GM12873 (cell line): ENCODE data around the gene SIGMAR1.

ENCODE experiments used
- TF ChIP-seq, protein P1 (sequence below): IDR thresholded peaks from 2 replicates; pipeline ENCODE4 v1.5.1; 2012; ENCODE audit warnings: low read depth, mild to moderate bottlenecking, moderate library complexity, low read length, control low read depth; ENCODE audit not compliant: insufficient read depth; ENCODE audit errors: missing control alignments

The SIGMAR1 gene

GRCh38 chr9:34675048-34675714, 37.6 kb upstream of the SIGMAR1 start:
- TF ChIP-seq, protein P1, sequence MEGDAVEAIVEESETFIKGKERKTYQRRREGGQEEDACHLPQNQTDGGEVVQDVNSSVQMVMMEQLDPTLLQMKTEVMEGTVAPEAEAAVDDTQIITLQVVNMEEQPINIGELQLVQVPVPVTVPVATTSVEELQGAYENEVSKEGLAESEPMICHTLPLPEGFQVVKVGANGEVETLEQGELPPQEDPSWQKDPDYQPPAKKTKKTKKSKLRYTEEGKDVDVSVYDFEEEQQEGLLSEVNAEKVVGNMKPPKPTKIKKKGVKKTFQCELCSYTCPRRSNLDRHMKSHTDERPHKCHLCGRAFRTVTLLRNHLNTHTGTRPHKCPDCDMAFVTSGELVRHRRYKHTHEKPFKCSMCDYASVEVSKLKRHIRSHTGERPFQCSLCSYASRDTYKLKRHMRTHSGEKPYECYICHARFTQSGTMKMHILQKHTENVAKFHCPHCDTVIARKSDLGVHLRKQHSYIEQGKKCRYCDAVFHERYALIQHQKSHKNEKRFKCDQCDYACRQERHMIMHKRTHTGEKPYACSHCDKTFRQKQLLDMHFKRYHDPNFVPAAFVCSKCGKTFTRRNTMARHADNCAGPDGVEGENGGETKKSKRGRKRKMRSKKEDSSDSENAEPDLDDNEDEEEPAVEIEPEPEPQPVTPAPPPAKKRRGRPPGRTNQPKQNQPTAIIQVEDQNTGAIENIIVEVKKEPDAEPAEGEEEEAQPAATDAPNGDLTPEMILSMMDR, result peak; percentile 81

GRCh38 chr9:34674440-34674839, 36.9 kb upstream of the SIGMAR1 start:
- TF ChIP-seq, protein P1, result no peak

DNA sequence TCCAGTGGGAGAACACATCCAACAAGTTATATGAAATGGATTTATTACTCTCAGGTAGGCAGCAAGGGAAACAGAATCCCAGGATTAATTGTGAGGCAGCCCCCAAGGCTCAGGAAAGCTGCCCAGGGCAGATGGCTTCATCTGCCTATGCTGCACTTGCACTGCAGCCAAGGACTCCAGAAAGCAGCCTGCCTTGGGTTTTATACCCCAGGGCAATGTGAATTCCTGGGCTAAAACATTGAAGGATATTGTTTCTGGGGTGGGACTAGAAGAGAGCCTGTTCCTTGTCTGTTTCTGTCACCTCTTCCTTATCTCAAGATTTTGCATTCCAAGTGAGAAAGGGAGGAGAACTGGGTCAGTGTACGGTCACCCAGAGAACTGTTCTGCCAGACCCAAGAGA, 33.7 kb upstream of the SIGMAR1 start:
- TF ChIP-seq, protein P1, result no peak

DNA sequence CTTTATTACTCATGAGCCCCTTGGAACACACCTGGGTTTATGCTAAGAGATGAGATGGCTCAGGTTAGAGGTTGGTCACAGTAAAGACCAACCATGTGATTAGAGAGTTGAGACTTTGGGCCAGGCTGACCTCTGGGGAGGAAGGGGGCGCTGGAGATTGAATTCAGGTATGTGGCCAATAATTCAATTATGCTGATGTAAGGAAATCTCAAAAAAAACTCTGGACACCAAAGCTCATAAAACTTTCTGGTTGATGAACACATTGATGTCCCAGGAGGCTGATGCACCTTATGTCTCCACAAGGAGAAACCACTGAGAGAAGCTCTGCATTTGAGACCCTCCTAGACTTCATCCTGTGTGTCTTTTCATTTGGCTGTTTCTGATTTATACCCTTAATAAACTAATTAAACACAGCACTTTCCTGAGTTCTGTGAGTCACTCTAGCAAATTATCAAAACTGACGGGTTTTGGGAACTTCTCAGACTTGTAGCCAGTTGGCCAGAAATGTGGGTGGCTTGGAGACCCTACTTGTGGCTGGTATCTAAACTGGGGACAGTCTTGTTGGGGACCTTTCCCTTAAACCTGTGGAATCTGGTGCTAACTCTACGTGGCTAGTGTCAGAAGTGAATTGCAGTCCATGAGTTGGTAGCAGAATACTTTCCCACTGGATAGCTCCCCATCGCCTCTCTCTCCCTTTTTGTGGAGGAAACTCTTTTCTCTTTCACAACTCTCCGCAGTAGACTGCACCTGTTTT, 32.4 kb upstream of the SIGMAR1 start:
- TF ChIP-seq, protein P1, result no peak

- TF ChIP-seq, protein P1, result no peak
Measured at GRCh38 chr9:34665381-34666250, 28.0 kb upstream of the SIGMAR1 start.

- TF ChIP-seq, protein P1, result no peak
Measured at GRCh38 chr9:34665067-34665380, 27.4 kb upstream of the SIGMAR1 start.
